GM23248 (cell line): ENCODE measurements around the gene SDK2. TPM values are rescaled to one million over a fixed set of nuclear protein-coding genes. Genes with fewer than 3 reads are reported as not detected.

Experiments
- DNase-seq: peaks from one replicate; pipeline ENCODE4 v3.0.0-alpha.2; 2015
- H2AFZ ChIP-seq: fragments of 200-600 bp; sonication (generic); 2 replicates; pipeline ENCODE4 v1.6.1; 2016; ENCODE audit warnings: antibody characterized with exemption
- H3F3A ChIP-seq: fragments of 200-600 bp; sonication (generic); 2 replicates; pipeline ENCODE4 v1.6.1; 2016; ENCODE audit warnings: mild to moderate bottlenecking, antibody characterized with exemption, mixed run types; ENCODE audit not compliant: insufficient read depth
- H3K27ac ChIP-seq: fragments of 200-600 bp; sonication (generic); 2 replicates; pipeline ENCODE4 v1.5.1; 2016; ENCODE audit warnings: mild to moderate bottlenecking
- H3K27me3 ChIP-seq: fragments of 200-600 bp; sonication (generic); replicated peaks from 2 replicates; pipeline ENCODE4 v1.6.1; 2016; ENCODE audit warnings: mild to moderate bottlenecking; ENCODE audit not compliant: insufficient read depth
- H3K36me3 ChIP-seq: fragments of 200-600 bp; sonication (generic); 2 replicates; pipeline ENCODE4 v1.6.1; 2016; ENCODE audit warnings: low read depth, mild to moderate bottlenecking
- H3K4me1 ChIP-seq: fragments of 200-600 bp; sonication (generic); 2 replicates; pipeline ENCODE4 v1.6.1; 2016; ENCODE audit warnings: mild to moderate bottlenecking; ENCODE audit not compliant: insufficient read depth
- H3K4me2 ChIP-seq: fragments of 200-600 bp; sonication (generic); one replicate; pipeline ENCODE4 v1.6.1; 2016; ENCODE audit warnings: mild to moderate bottlenecking; ENCODE audit not compliant: unreplicated experiment
- H3K4me3 ChIP-seq: fragments of 200-600 bp; sonication (generic); 2 replicates; pipeline ENCODE4 v1.5.1; 2016; ENCODE audit warnings: mild to moderate bottlenecking
- H3K79me2 ChIP-seq: fragments of 200-600 bp; sonication (generic); 2 replicates; pipeline ENCODE4 v1.6.1; 2016; ENCODE audit warnings: mild to moderate bottlenecking; ENCODE audit not compliant: insufficient read depth
- H3K9ac ChIP-seq: fragments of 200-600 bp; sonication (generic); 2 replicates; pipeline ENCODE4 v1.6.1; 2016; ENCODE audit warnings: mild to moderate bottlenecking
- H3K9me2 ChIP-seq: fragments of 200-600 bp; sonication (generic); 2 replicates; pipeline ENCODE4 v1.6.1; 2016; ENCODE audit warnings: mixed run types, mild to moderate bottlenecking, moderate library complexity; ENCODE audit not compliant: insufficient read depth
- H3K9me3 ChIP-seq: fragments of 200-600 bp; sonication (generic); one replicate; pipeline ENCODE4 v1.6.1; 2017; ENCODE audit warnings: low read depth
- H4K20me1 ChIP-seq: fragments of 200-600 bp; sonication (generic); 2 replicates; pipeline ENCODE4 v1.6.0; 2016; ENCODE audit not compliant: insufficient read depth
- EZH2 ChIP-seq: fragments of 200-600 bp; sonication (generic); IDR thresholded peaks from 2 replicates; pipeline ENCODE4 v1.6.1; 2018; ENCODE audit warnings: antibody characterized with exemption, mild to moderate bottlenecking; ENCODE audit not compliant: insufficient read depth, poor library complexity, severe bottlenecking
- EZH2phosphoT487 ChIP-seq: fragments of 200-600 bp; sonication (generic); IDR thresholded peaks from 2 replicates; pipeline ENCODE4 v1.6.1; 2018; ENCODE audit warnings: antibody characterized with exemption, moderate library complexity, mild to moderate bottlenecking, low read depth; ENCODE audit not compliant: insufficient read depth
- WGBS, 2 experiments: methylation state at CpG; one replicate each; pipeline ENCODE4 v1.1.6; 2015 to 2017; ENCODE audit warnings: low lambda C conversion rate in 2 of 2, low coverage in 1 of 2; ENCODE audit errors: missing lambda C conversion rate in 2 of 2; 5-methylcytosine and 5-hydroxymethylcytosine counted together
- in situ Hi-C: fragments of 300-500 bp; cut with MboI; formaldehyde crosslinking; loops from 2 replicates; pipeline ENCODE4 v1.15.0; 2020
- polyA plus RNA-seq: library from polyadenylated mRNA; unstranded; fragments of >200 nt; fragmentation: Nextera tagmentation; extraction: Ambion mirVana; gene quantifications from 2 replicates; pipeline ENCODE4 v1.2.1, GENCODE V29; 2016
- total RNA-seq: library from RNA; depleted of rRNA; stranded (reverse); fragments of >200 nt; shearing (Covaris generic); gene quantifications from 2 replicates; pipeline ENCODE4 v1.2.3, GENCODE V29; 2014

SDK2 gene
- total and polyA plus RNA-seq, 2 experiments from 2014 or later = under 0.01 to 0.03 TPM

DNA sequence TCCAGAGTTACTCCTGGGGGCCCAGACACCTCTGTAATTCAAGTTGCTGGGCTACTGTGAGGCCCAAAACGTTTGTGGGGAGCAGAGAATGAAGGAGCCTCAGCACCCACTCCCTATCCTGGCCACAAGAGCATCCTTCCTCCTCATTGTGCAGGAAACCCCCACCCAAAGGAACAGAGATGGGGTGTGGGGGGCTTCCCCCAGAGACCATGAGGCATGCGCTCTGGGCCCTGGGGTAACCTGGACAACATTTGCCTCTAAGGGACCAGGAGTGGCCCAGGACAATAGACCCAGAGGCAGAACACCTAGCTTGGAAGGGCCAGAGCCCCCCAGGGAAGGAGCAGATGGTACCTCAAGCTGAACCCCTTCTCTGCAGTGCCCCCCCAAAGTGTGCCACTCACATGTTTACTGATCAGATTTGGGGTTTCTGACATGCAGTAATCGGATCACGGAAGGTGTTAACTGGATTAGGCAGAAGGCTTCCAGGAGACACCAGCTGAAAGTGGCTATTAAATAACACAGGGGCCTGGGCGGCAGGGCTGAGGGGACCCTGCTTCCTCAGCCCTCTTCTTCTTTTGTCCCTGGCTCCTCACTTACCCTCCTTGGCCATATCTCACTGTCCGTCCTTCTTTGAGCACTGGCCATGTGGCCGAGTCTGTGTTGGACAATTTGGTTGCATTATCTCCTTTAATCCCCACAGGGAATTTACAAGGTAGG, 50.8 kb downstream of the SDK2 start:
- H3K27ac ChIP-seq = no peak overlapping the region
- TF ChIP-seq EZH2phosphoT487 (no peak), EZH2 (no peak)
- H3F3A ChIP-seq = no peaks in the 10 kb centered on the region
- H3K36me3 ChIP-seq = no peaks in the 10 kb centered on the region
- no peak overlapping the region for H2AFZ ChIP-seq
- H3K79me2 ChIP-seq = no peaks in the 10 kb centered on the region
- H3K9me3 ChIP-seq = no peaks in the 10 kb centered on the region
- no peak overlapping the region for H3K4me3 ChIP-seq
- no peaks in the 10 kb centered on the region for H3K9me2 ChIP-seq
- H3K27me3 ChIP-seq = no peaks in the 10 kb centered on the region; the same call in 1 of the 2 replicates
- H3K4me2 ChIP-seq = no peak overlapping the region
- no peak for DNase-seq
- in situ Hi-C loops = no loop called here
- H3K9ac ChIP-seq = no peak overlapping the region
- 61 to 64% methylated on average over 7 of the region's 7 CpGs for WGBS, 2 experiments
- H3K4me1 ChIP-seq = no peaks in the 10 kb centered on the region
- no peaks in the 10 kb centered on the region for H4K20me1 ChIP-seq

DNA sequence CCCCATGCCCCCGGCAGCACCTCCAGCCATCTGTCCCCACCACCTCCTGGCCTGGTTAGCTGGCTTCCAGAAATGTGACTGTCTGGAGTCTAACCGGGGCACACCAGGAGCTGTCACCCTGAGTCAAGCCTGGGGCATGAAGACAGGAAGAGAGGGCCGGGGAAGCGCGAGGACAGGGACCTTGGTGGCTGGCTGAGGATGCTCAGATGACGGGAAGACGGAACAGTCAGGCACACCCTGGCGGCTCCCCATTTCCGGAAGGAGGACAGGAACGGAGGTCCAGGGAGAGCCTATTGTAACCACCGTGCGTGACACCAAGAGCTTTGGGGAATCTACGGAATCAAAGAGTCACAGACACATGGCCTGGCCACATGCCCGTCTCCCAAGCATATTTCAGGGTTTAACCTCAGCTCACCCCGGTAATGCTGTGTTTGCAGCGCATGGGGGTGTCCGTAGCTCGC, 51.7 kb downstream of the SDK2 start:
- Histone ChIP-seq H3K4me3 (no peak overlapping the region), H3K9ac (no peak overlapping the region), H2AFZ (no peak overlapping the region), H3K27ac (no peak overlapping the region), H4K20me1 (no peaks in the 10 kb centered on the region), H3F3A (no peaks in the 10 kb centered on the region), H3K9me2 (no peaks in the 10 kb centered on the region), H3K79me2 (no peaks in the 10 kb centered on the region), H3K36me3 (no peaks in the 10 kb centered on the region), H3K9me3 (no peaks in the 10 kb centered on the region), H3K27me3 (peaks cover 3% of the 10 kb centered on the region; the same call in 1 of the 2 replicates), H3K4me2 (no peak overlapping the region), H3K4me1 (no peaks in the 10 kb centered on the region)
- WGBS, 2 experiments = 59 to 69% methylated on average over 18 of the region's 18 CpGs
- in situ Hi-C loops = no loop called here
- TF ChIP-seq EZH2 (no peak), EZH2phosphoT487 (no peak)
- DNase-seq = no peak

DNA sequence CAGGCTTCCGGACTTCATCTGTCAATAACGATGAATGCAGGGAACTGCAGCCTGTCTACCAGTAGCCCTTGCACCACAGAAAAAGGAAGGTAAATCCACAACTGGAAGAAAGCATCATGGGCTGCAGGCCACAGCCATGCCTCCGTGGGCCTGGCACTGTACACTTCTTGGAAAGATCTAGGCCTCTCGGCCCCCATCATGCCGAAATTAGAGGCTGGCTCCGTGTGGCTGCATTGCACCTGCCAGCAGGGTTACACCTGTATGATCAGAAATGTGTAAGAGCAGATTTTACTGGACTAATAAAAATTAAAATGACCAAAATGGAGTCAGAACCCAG, 52.2 kb downstream of the SDK2 start:
- no peak for DNase-seq
- Histone ChIP-seq H3K4me2 (no peak overlapping the region), H3K79me2 (no peaks in the 10 kb centered on the region), H3K36me3 (no peaks in the 10 kb centered on the region), H3K27ac (no peak overlapping the region), H4K20me1 (no peaks in the 10 kb centered on the region), H3K9ac (no peak overlapping the region), H3K9me3 (no peaks in the 10 kb centered on the region), H3K9me2 (no peaks in the 10 kb centered on the region), H3K4me1 (no peaks in the 10 kb centered on the region), H3K4me3 (no peak overlapping the region), H3K27me3 (peaks cover 7% of the 10 kb centered on the region; the same call in 1 of the 2 replicates), H2AFZ (no peak overlapping the region), H3F3A (no peaks in the 10 kb centered on the region)
- in situ Hi-C loops = no loop called here
- WGBS, 2 experiments = 44 to 52% methylated on average over 6 of the region's 6 CpGs
- TF ChIP-seq EZH2phosphoT487 = no peak
- no peak for TF ChIP-seq EZH2

DNA sequence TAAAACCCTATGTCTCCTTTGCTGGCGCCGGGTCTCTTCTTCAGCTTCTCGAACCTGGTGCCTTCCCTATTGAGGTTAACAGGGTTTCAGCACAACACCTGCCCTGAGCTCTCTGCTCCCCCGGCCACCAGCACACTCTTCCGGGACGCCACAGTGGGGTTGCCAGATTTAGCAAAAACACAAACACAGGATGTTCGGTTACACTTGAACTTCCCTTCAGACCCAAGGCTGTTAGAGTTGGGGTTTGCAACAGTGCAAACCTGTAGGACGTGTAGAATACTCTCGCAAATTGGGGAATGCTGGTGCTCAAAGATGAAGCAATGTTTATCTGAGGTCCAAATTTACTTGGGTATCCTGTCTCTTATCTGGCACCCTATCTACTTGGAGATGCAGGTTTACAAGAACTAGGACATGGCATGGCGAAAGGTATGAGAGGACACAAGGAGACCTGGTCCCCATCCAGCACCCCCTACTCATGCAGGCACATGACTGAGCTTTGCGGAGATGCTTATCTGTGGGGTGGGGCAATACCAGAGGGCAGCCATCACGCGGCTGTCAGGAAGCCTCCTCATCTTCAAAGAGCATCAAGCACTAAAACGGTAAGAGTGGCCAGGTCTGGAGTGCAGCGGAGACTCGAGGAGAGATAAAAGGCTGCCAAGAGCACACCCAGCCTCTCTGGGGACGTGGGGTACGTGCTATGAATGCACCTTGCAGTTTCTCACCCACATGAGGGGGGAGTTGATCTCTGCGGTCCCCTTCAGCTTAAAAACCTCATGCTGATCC, 52.8 kb downstream of the SDK2 start:
- no peaks in the 10 kb centered on the region for H3K4me1 ChIP-seq
- no peaks in the 10 kb centered on the region for H3K36me3 ChIP-seq
- no peak overlapping the region for H3K27ac ChIP-seq
- H3K27me3 ChIP-seq = peaks cover 12% of the 10 kb centered on the region; the same call in 1 of the 2 replicates
- no peaks in the 10 kb centered on the region for H3K9me2 ChIP-seq
- no peak overlapping the region for H3K4me2 ChIP-seq
- no peak for DNase-seq
- H3F3A ChIP-seq = no peaks in the 10 kb centered on the region
- H4K20me1 ChIP-seq = no peaks in the 10 kb centered on the region
- H2AFZ ChIP-seq = no peak overlapping the region
- WGBS, 2 experiments = 53 to 64% methylated on average over 15 to 19 of the region's 19 CpGs
- TF ChIP-seq EZH2phosphoT487 (no peak), EZH2 (no peak)
- H3K9ac ChIP-seq = no peak overlapping the region
- no peaks in the 10 kb centered on the region for H3K79me2 ChIP-seq
- in situ Hi-C loops = no loop called here
- H3K9me3 ChIP-seq = no peaks in the 10 kb centered on the region
- H3K4me3 ChIP-seq = no peak overlapping the region
